HG03354 (cell line): Measurements from ENCODE around the gene FANCD2OS.
"Not testable (repeated sequence)": the region's sequence is repeated elsewhere in the genome, so short reads cannot be mapped to it uniquely, and the experiment has no call there.

Experiments used
- ATAC-seq: cut with Tn5 transposase; IDR thresholded peaks from one replicate; pipeline ENCODE4 v1.9.1; 2021; ENCODE audit warnings: mild to moderate bottlenecking; ENCODE audit not compliant: unreplicated experiment, poor library complexity, severe bottlenecking

The FANCD2OS gene

GRCh38 chr3:10108091-10108490 lies at the start of gene FANCD2OS:
TSS of gene FANCD2OS (minus strand) at chr3:10108255. CDS start at chr3:10104774, 3,481 bp downstream.
- ATAC-seq, result no peak

- ATAC-seq, result no peak
Measured at GRCh38 chr3:10157031-10157430, 49.0 kb upstream of the FANCD2OS start.

GRCh38 chr3:10155658-10156057 lies 47.6 kb upstream of the FANCD2OS start:
- ATAC-seq, result no peak

- no peak for ATAC-seq
Measured at GRCh38 chr3:10155123-10155472, 47.0 kb upstream of the FANCD2OS start.

- no peak for ATAC-seq
Measured at GRCh38 chr3:10154335-10155122, 46.5 kb upstream of the FANCD2OS start.

GRCh38 chr3:10150987-10151386 lies 42.9 kb upstream of the FANCD2OS start:
- no peak for ATAC-seq

- no peak for ATAC-seq
Measured at GRCh38 chr3:10149226-10149625, 41.2 kb upstream of the FANCD2OS start.

GRCh38 chr3:10145685-10146084 lies 37.6 kb upstream of the FANCD2OS start:
- ATAC-seq, result no peak

GRCh38 chr3:10142707-10143560 lies 34.9 kb upstream of the FANCD2OS start:
- no peak for ATAC-seq

GRCh38 chr3:10140996-10141546 lies 33.0 kb upstream of the FANCD2OS start:
- no peak for ATAC-seq

GRCh38 chr3:10137178-10137577 lies 29.1 kb upstream of the FANCD2OS start:
- no peak for ATAC-seq

GRCh38 chr3:10136426-10137005 lies 28.5 kb upstream of the FANCD2OS start:
- ATAC-seq, result no peak

GRCh38 chr3:10135872-10136271 lies 27.8 kb upstream of the FANCD2OS start:
- not testable (repeated sequence) for ATAC-seq

GRCh38 chr3:10122724-10123123 lies 14.7 kb upstream of the FANCD2OS start:
- no peak for ATAC-seq

GRCh38 chr3:10121064-10121463 lies 13.0 kb upstream of the FANCD2OS start:
- no peak for ATAC-seq

- ATAC-seq, result no peak
Measured at GRCh38 chr3:10119376-10119775, 11.3 kb upstream of the FANCD2OS start.

- no peak for ATAC-seq
Measured at GRCh38 chr3:10116928-10117327, 8.9 kb upstream of the FANCD2OS start.

GRCh38 chr3:10116138-10116460 lies 8.0 kb upstream of the FANCD2OS start:
- peak; percentile 25 for ATAC-seq

GRCh38 chr3:10115326-10116137 lies 7.5 kb upstream of the FANCD2OS start, which contains the start of gene BRK1:
TSS of gene BRK1 (plus strand) at chr3:10115675. CDS start at chr3:10115702, 27 bp downstream.
- ATAC-seq, result peak; percentile 97

GRCh38 chr3:10106919-10107318 lies 1.1 kb downstream of the FANCD2OS start:
- no peak for ATAC-seq
